AG20443 (cell line): ENCODE results near the gene PDZK1IP1.
"Not testable (repeated sequence)": the region's sequence is repeated elsewhere in the genome, so short reads cannot be mapped to it uniquely, and the experiment has no call there.

ENCODE experiments used
- DNase-seq: peaks from one replicate; pipeline ENCODE4 v3.0.0; 2012; ENCODE audit warnings: low spot score, mixed read lengths

Gene PDZK1IP1

DNA sequence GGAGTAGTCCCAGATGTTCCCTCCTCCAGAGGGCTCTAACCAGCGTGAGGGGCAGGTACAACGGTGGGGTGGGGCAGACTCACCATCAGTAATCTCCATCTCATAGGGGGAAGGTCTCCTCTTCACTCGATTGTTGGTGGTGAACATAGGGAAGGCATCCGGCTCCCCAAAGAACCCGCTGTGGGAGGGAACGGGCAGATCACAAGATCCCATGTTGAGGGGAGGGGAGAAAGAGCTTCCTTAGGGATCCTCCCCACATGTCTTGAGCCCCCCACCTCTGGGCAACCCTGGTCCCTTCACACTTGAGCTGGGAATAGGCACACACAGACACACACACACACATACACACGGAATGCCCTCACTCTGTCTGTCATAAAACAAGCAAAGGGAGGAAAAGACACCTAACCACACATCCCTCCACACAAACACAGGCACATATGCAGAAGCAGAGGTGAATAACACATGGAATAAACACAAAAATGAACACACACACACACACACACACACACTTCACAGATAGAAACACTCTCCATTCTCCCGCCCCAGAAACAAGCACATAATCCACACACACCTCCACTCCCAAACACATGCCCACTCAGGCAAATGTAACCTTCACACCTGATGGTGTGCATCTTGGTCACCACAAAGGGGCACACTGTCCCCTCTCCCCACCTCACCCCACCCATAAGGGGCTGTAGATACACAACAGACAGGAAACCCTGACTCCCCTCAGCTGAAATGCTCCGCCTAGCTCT lies 34.3 kb upstream of the PDZK1IP1 start:
- DNase-seq: no peak

DNA sequence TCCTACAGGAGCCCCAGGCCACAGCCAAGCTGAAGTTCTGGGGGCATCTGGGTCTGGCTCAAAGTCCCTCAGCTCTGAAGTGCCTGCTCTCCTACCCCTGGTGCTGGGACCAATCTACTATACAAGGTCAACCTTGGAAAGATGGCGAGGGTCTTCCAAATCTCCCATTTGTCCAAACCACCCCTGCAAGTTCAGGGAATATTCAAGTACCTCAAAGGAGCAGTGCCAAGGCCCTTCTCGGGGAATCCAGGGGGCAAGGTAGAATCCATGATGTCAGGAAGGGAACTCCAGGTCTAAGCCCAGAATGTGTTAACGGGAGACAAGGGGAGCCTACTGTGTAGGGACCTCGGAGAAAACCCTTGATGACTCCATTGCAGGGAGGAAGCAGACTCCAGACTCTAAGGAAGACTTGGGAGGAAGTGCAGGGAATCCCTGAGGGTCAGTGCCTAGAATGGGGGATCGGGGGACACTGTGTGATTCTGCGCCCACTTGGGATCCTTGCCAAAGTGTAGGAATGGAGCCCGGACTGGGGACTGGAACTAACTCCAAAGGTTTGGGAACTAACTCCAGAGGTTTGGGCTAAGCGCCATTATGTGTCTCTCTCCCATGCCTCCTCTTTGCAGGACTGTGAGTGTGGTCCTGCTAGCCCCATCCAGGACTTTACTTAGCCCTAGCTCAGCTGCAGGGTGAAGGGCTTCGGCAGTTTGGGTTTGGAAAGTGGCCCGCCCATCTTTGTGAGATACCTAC lies 33.5 kb upstream of the PDZK1IP1 start:
- no peak for DNase-seq

DNA sequence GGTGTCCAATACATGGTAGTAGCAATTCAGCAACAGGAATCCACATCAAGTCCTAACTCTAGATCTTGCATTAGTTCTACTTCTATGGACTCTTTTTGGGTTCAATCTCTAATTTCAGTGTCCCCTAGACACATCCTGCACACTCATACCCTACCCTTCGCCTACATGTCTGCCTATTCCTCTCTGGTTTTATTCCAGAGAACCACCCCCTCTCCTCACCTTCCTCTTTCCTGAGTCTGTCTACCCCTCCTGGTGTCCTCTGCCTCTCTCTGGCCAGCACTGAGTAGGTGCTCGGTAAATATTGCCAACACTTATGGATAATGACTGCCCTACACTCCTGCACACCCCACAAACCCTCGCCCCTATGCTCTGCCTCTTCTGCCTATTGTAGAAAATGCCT lies 32.6 kb upstream of the PDZK1IP1 start:
- no peak for DNase-seq

DNA sequence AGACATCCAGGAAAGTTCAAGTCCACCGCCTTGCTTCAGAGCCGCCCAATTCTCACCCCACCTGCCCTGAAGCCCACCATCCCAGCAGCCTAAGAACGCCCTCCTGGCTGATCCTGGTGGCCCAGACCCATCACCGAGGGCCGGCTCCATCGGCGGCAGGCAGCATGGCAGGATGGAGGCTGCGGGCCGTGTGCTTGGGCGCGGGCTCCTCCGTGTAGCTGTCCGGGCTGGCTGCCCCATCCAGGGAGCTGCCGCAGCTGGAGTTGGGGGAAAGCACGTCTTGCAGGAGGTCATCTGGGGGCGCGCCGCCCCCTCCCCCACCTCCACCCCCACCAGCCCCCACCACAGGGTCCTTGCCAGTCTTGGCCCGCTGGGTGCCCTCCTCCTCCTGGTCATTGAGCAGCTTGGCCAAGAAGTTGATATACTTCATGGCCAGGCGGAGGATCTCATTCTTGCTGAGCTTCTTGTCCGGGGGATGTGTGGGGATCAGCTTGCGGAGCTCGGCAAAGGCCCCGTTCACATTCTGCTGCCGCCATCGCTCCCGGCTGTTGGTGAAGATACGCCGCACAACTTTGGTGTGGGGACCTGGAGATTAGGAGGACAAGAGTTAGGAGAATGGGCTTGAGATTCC lies 29.9 kb upstream of the PDZK1IP1 start:
- no peak for DNase-seq

DNA sequence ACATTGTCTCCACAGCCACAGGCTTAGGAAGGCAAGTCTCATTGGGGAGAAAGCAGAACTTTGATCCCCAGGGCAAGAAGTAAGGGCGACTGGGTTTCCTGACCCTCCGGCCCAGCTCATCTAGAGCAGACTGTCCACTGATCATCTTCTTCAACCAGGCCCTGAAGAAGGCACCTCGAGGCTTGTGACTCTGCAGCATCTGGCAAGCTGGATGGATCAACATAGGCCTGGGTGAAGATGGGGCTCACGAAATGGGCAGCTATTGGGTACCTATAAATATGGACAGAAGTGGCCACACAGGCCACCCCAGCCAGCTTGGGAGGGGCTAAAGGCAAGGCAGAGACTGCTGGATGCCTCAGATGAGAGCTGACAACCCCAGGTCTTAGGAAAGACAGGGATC lies 29.2 kb upstream of the PDZK1IP1 start:
- DNase-seq: no peak

DNA sequence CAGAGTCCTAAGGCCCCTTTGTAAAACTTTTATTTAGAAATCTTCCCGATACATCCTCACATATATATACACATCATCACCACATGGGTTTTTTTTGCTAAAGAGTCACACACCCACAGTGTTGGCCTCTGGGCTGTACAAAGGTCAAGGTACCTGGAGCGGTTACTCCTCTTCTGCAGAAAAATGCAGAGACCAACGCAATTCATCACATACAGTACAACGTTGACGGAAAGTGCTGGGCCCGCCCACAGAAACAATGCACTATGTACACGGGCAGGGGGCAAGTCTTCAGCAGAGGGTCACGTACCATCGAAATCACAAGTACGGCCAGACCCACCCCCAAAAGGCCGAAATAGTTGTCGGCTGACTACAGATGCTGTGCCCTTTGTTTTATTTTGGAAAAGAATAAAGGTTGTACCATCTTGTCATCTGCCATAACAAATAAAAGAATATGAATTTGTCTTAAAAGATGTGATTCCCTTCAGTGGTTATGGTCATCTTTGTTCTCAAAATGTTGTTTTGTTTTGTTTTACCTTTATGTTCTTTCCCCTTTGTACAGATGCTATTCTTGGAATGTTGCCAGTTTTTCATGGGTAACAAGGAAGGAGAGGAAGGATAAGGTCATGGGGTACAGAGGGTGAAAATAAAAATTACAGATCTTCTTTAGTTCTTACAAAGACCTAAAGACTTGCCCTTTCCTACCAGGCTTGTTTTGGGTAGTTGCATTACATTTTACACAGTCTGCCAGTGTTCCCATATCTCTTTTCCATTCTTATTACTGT lies 26.6 kb upstream of the PDZK1IP1 start:
- no peak for DNase-seq

DNA sequence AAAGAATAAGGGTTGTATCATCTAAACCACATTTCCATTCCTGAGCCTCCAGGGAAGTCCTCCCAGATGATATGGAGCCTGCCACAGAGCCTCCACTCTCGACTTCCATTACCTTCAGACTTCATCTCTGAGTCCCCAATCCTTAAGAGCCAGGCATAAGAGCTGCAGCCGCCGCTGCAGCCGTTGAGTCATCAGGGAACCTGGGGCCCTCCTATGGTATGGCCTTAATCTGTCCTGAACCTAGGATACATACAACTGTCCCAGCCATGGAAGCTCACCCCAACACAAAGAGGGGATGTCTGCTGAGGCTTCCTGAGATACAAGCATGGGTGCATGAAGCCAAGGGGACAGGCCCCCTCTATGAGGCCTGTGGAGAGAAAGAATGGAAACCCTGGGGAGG lies 25.9 kb upstream of the PDZK1IP1 start:
- no peak for DNase-seq

DNA sequence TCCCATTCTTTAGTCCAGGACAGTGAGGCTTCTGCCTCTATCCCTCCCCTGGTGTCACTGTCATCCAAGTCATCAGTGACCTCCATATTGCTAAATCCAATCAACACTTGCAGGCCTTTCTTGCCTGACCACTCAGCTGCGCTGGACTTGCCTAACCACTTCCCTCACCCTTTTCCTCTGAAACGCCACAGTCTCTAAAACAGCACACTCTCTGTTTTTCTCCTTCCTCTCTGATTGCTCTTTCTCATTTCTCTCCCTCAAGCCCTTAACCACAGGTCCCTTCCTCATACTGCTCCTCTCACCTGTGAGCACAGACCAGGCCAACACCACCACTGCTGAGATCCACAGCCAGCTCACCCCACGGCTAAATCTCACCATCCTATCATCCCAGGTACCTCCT lies 24.7 kb upstream of the PDZK1IP1 start:
- no peak for DNase-seq

DNA sequence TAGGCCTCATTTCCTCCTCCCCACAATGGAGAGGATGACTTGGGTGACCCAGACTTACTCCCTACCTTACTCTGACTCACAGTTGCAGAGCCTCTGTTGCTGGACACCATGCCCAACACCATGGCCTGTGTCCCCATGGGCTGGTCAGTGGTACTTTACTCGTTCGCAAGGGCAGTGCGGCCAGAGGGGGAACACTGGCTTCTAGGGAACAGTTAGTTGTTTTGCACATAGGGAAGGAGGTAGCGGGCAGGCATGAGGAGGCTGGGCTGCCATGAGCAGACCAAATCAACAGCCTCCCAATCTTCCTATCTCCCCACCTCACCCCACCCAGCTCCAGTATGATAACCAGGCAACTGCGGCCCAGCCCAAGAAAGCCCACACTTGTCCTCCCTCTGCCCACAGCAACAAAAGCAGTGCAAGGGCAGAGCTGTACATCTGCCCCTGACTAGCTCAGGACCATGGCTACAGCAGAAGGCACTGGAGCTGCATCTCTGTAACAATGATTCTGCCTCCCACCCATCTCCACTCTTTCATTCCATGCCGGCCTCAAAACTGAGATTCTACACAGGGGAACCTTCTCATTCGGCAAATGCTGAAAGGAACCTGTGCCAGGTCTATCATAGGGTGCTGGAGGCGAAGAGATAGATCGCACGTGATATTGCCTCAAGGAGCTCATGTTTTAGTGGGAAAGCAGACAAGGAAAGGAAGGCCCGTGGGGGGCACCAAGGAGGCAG lies 23.6 kb upstream of the PDZK1IP1 start:
- no peak for DNase-seq

DNA sequence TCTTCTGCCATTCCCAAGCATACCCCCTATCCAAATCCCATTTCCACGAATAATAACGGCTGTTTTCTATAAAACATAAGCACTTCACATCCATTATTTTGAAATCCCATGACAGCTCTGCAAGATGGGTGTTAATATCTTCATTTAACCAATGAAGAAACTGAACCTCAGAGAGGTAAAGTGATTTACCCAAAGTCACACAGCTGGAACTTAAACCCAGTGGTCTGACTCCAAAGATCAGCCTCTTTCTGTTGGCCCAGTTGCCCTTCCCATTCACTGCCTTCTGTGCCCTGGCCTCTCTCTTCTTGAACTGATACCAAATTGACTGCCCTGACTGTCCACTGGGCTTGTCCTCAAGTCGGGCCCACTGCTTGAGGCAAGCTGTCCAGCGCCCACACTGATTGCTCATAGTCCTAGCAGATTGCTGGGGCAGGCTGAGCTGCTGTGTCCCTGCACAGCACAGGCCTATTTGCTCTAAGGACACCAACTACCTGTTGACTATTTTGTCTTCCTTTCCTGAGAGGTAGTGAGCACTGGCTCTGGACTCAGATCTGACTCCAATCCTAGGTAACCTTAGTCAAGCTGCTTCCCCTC lies 22.9 kb upstream of the PDZK1IP1 start:
- no peak for DNase-seq

DNA sequence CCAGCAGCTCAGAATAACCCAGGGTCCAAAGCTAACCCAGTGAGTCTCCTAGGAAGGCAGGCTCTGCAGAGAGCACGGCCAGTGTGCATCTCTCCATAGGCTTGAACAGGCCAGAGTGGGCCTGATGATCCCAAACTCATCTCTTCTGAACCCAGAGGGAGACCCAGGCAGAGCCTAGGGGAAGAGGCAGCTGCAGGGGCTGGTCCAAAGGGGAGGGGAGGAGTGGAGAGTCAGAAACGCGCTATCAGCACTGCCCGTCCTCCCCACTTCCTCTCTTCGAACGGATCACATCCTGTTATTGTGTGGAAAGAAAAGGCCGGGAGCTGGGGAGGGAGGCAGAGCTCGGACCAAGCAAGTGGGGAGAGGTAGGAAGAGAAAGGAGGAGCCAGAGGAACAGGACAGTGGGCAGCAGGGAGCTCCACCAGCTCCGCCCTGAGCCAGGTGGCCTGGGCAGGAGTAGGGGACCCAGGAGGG lies 22.0 kb upstream of the PDZK1IP1 start:
- no peak for DNase-seq

DNA sequence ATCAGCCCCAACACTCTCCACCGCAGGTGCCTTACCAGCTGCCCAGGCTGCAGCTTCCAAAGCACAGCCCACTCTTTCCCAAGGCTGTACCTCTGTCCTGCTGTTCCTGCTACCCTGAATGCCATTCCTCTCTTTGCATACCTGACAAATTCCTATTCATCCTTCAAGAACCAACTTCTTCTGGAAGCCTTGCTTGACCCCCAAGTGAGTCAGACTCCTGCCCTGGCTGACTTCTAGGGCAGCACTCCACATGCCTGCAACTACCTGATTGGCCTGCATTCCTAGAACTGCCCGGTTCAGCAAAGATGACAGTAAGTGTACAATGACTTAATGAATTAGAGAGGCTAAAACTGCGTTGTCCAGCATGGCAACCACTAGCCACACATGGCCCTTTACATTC lies 20.8 kb upstream of the PDZK1IP1 start:
- DNase-seq: no peak

DNA sequence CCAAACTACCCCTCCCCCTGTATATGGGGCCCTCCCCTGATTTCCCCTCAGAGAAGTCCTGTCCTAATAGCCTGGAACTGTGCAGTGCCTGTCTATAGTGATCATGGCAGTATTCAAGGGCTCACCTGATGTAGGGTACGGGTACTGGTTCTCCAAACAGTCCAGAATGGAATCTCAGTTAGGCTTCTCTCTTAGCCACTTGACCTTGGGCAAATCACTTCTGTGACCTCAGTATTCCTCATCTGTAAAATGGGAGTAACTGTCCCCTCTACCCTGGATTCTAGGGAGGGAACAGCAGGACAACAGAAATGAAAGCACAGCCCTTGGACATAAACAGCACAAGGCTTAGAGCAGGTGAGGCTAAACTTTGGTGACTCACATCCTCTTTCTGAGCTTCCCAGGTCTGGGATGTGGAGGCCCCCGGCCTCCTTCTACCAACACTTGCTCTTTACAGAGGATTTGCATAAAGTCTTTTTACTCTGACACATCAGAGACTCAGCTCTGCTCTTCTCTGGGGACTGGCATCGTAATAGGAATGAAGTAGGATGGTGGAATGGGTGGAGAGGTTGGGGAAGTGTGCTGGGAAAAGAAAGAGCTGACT lies 20.0 kb upstream of the PDZK1IP1 start:
- DNase-seq: no peak

DNA sequence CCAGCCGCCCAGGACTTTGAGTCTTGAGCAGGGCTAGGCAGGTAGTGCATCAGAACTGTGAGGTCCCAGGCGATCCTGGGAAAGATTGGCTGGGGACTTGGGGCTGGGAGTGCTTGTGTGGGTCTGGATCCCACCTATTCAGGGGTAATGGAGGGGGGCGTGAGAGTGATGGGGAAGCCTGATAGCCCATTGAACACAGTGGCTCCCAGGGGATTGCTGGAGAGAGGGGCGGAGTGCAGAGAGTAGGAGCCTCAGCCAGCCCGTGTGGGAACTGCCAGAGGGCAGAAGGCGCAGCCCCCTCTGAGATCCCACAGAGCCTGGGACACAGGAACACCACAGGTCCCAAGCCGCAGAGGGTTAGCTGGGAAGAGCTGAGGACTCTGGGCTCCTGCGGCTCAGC lies 19.3 kb upstream of the PDZK1IP1 start:
- DNase-seq: no peak

DNA sequence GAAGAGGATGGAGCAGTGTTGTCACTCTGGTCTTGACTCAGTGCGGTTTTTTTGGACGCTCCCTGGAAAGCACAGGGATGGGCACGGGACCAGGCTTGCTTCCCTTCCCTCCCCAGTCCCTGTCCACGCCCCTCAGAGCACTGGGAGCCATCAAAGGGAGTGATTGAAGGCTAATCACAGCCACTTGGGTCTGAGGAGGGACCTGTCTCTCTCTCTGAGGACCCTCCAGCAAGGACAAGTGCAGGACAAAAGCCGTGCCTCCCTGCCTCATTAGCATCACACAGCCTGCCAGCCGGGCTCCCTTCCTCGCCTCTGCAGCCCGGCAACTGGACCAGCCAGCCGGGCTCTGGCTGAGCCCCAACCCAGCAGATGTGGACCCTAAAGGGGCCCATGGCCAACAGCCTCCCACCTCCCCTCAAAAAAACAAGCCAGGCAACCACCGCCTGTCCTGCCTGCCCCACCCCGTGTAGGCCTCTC lies 18.6 kb upstream of the PDZK1IP1 start:
- DNase-seq: no peak

DNA sequence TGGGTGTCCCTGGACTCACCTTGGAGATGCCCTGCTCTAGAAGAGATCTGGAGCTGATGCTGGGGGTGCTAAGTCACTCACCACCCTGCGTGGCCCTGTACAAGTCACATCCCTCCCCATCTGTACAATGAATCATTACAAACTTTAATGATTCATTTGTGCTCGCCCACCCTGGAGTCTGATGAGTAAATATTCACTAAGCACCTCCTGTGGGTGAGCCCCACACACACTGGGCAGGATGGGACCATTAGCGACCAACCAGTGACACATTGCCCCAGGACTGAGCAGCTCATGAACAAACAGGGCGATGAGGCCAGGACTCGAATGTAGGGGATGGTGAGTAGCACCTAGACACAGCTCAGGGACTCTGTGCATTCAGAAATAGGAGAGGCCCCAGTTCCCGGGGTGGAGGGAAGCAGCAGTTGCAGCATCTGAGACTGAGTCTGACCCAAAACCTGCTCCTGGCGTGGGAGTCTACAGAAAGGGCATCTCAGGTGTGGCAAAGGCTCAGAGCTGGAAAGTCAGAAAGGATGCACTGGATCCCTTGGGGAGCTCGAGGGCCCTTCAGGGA lies 18.1 kb upstream of the PDZK1IP1 start:
- DNase-seq: no peak

DNA sequence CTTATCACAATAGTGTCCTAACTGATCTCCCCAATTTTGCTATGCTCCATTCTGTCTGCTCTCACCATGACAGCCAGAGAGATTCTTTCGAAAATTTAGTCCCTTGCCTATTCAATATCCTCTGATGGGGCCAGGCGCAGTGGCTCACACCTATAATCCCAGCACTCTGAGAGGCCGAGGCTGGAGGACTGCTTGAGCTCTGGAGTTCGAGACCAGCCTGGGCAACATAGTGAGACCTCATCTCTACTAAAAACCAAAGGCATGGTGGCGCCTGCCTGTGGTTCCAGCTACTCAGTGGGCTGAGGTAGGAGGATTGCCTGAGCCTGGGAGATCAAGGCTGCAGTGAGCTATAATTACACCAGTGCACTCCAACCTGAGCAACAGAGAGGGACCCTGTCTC lies 16.1 kb upstream of the PDZK1IP1 start:
- no peak for DNase-seq

DNA sequence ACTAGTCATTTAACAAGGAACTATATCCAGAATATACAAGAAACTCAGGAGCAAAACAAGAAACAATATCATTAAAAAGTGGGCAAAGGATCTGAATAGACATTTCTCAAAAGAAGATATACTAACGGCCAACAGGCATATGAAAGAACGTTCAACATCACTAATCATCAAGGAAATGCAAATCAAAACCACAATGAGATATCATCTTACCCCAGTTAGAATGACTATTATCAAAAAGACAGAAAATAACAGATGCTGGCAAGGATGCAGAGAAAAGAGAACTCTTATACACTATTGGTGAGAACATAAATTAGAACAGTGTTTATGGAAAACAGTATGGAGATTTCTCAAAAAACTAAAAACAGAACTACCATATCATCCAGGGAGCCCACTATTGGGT lies 13.7 kb upstream of the PDZK1IP1 start:
- DNase-seq: not testable (repeated sequence)

DNA sequence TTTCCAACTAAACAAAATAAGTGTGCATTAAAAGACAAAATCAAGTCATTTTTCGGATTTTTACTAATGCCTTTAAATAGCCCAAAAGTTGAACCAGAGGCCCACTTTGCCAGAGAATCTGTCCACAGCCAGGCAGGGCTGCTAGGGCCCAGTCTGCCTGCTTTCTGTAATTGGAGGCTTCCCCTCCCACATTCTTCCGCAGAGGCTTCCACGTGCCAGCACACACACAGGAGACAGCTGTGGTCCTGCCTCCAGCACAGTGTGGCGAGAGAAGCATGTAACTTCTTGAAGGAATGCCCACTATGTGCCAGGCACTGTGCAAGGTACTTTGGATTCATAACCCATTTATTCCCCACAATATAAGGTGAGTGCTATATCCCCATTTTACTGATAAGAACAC lies 11.3 kb upstream of the PDZK1IP1 start:
- peak; percentile 73 for DNase-seq

DNA sequence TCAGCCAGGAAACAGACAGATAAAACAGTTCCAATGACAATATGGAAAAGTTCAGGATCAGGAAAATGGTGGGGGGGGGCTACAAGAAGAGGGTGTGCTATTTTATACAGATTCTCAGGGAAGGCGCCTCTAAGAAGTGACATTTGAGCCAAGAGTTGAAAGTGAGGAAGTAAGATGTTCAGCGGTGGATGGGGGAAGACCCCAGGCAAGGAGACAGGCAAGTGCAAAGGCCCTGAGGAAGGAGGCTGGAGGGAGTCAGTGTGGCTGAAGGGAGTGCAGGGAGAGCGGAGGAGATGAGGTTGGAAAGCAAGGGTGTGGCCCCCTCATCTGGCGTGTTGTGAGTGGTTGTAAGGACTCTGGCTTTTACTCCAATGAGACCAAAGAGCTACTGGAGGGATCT lies 8.4 kb upstream of the PDZK1IP1 start:
- DNase-seq: no peak
